ENCODE results near the gene MRM3. TPM values are rescaled to one million over a fixed set of nuclear protein-coding genes. Genes with fewer than 3 reads are reported as not detected.
A peak's percentile ranks its signal among the peaks of the same experiment; 100 is the strongest.

The MRM3 gene
- total and polyA plus RNA-seq, 11 donors: 14.8 to 35.4 (median 18.3) TPM

- Histone ChIP-seq H3K9me3 (no peaks in the 10 kb centered on the region), H3K27me3 (no peaks in the 10 kb centered on the region), H3K36me3 (peaks cover 0 to 53% (median 44%) of the 10 kb centered on the region in 9 donors), H3K4me1 (peaks cover 0 to 22% (median 10%) of the 10 kb centered on the region in 12 donors), H3K27ac (peak overlapping the region in 1 of 12 donors; percentile 3), H3K4me3 (no peak overlapping the region)
- TF ChIP-seq POLR2A (IDR thresholded peaks at IDR 0.05): no peak
- TF ChIP-seq CTCF (IDR thresholded peaks at IDR 0.05): no peak
- ATAC-seq (no peak), DNase-seq (no peak)
- 87 to 91% (median 89%) methylated on average over 19 of the region's 19 CpGs for WGBS, 4 donors
- intact Hi-C loops (cut with DNase I): loop anchor here in 5 of 10 donors (2.0 to 10.0 kb wide), 4 partner anchors 53 to 265 kb away; no protein-coding TSS in a partner anchor
Observed at GRCh38 chr17:791829-792228, 9.7 kb downstream of the MRM3 start.

GRCh38 chr17:792277-792676, 10.1 kb downstream of the MRM3 start:
- no peak for TF ChIP-seq POLR2A (IDR thresholded peaks at IDR 0.05)
- TF ChIP-seq CTCF (IDR thresholded peaks at IDR 0.05): no peak
- ATAC-seq (no peak), DNase-seq (no peak)
- intact Hi-C loops (cut with DNase I): loop anchor here in 5 of 10 donors (5.0 to 10.0 kb wide), 3 partner anchors 53 to 265 kb away; no protein-coding TSS in a partner anchor
- WGBS, 4 donors: 78 to 86% (median 84%) methylated on average over 9 of the region's 9 CpGs
- H3K4me1 ChIP-seq: peaks cover 0 to 26% (median 10%) of the 10 kb centered on the region in 12 donors
- H3K4me3 ChIP-seq: no peak overlapping the region
- H3K36me3 ChIP-seq: peaks cover 0 to 49% (median 44%) of the 10 kb centered on the region in 9 donors
- H3K9me3 ChIP-seq: no peaks in the 10 kb centered on the region
- no peaks in the 10 kb centered on the region for H3K27me3 ChIP-seq
- H3K27ac ChIP-seq: peak overlapping the region in 1 of 12 donors; percentile 3

- ATAC-seq: peak; percentile 47 to 81 (median 63)
Observed at GRCh38 chr17:794876-795275, 12.7 kb downstream of the MRM3 start.

More at GRCh38 chr17:794876-795275, 12.7 kb downstream of the MRM3 start:
- DNase-seq: peak; percentile 85 to 91 (median 88)
- peaks cover 0 to 23% (median 20%) of the 10 kb centered on the region in 9 donors for H3K36me3 ChIP-seq
- no peaks in the 10 kb centered on the region for H3K27me3 ChIP-seq
- intact Hi-C loops (cut with DNase I): loop anchor here (1.0 to 10.0 kb wide), 11 partner anchors 50 to 262 kb away; partner anchors contain the start of gene NXN (in 2 of the 10)
- H3K4me1 ChIP-seq: peaks cover 0 to 30% (median 10%) of the 10 kb centered on the region in 12 donors
- H3K27ac ChIP-seq: peak overlapping the region in 10 of 12 donors; percentile 4 to 74 (median 51)
- peak overlapping the region in 11 of 12 donors; percentile 14 to 55 (median 43) for H3K4me3 ChIP-seq
- H3K9me3 ChIP-seq: no peaks in the 10 kb centered on the region
- TF ChIP-seq POLR2A (IDR thresholded peaks at IDR 0.05): no peak
- peak; percentile 73 to 97 (median 89) for TF ChIP-seq CTCF (IDR thresholded peaks at IDR 0.05)
- WGBS, 4 donors: 3 to 8% (median 5%) methylated on average over 18 of the region's 18 CpGs

All from heart left ventricle (tissue), 16 donors.